GM10248 (cell line): Measurements from ENCODE around the gene EPC2.
"Not testable (repeated sequence)": the region's sequence is repeated elsewhere in the genome, so short reads cannot be mapped to it uniquely, and the experiment has no call there.

Source experiments
- CTCF ChIA-PET: fragments of 300-600 bp; sonication (Branson Sonifier 250); formaldehyde crosslinking; extraction: SDS; loops from one replicate; lab custom pipeline; 2021; ENCODE audit warnings: antibody characterized with exemption; lab: Yijun Ruan, JAX
- POLR2A ChIA-PET: fragments of 350-650 bp; sonication (Branson Sonifier 250); formaldehyde crosslinking; extraction: SDS; loops from one replicate; lab custom pipeline; 2020; ENCODE audit warnings: antibody characterized with exemption; lab: Yijun Ruan, JAX
- DNase-seq: peaks from one replicate; pipeline ENCODE4 v3.0.0; 2012; ENCODE audit errors: extremely low spot score
- CTCF ChIP-seq: IDR thresholded peaks from 2 replicates; pipeline ENCODE4 v1.5.1; 2012; ENCODE audit warnings: mild to moderate bottlenecking, low read depth; ENCODE audit errors: extremely low read depth, missing control alignments, control extremely low read depth

Gene EPC2

GRCh38 chr2:148781544-148781943 is 137.0 kb downstream of the EPC2 start:
- ChIA-PET CTCF (interaction anchor here (0.9 to 1.2 kb wide), 2 partner anchors 35 to 56 kb away, joined by 3 read pairs; no protein-coding TSS in a partner anchor), POLR2A (no interaction called here)
- TF ChIP-seq CTCF = no peak
- no peak for DNase-seq

- DNase-seq = no peak
- CTCF ChIA-PET = no interaction called here
- POLR2A ChIA-PET = no interaction called here
Measured at GRCh38 chr2:148789059-148789458, 144.5 kb downstream of the EPC2 start.

GRCh38 chr2:148790172-148790571 is 145.6 kb downstream of the EPC2 start:
- POLR2A ChIA-PET, DNase-seq, CTCF ChIA-PET: not testable (repeated sequence)

More at GRCh38 chr2:148789059-148789458, 144.5 kb downstream of the EPC2 start:
- no peak for TF ChIP-seq CTCF

GRCh38 chr2:148794558-148794957 is 150.0 kb downstream of the EPC2 start:
- DNase-seq = no peak

GRCh38 chr2:148796735-148797512 is 152.4 kb downstream of the EPC2 start:
- ChIA-PET CTCF (no interaction called here), POLR2A (no interaction called here)
- no peak for TF ChIP-seq CTCF
- DNase-seq = no peak

More at GRCh38 chr2:148794558-148794957, 150.0 kb downstream of the EPC2 start:
- ChIA-PET POLR2A (no interaction called here), CTCF (interaction anchor here (1.0 kb wide), 1 partner anchor 16 kb away, joined by 3 read pairs; no protein-coding TSS in a partner anchor)
- no peak for TF ChIP-seq CTCF

- POLR2A ChIA-PET = no interaction called here
- CTCF ChIA-PET = no interaction called here
Measured at GRCh38 chr2:148802448-148803220, 158.1 kb downstream of the EPC2 start.

More at GRCh38 chr2:148802448-148803220, 158.1 kb downstream of the EPC2 start:
- TF ChIP-seq CTCF = no peak
- DNase-seq = no peak
